IMR-90 (cell line): ENCODE data around the gene EHMT1. TPM values are rescaled to one million over a fixed set of nuclear protein-coding genes. Genes with fewer than 3 reads are reported as not detected.

ENCODE experiments used
- ATAC-seq: fragments of 200-7000 bp; cut with Tn5 transposase; 2 replicates; pipeline ENCODE4 v1.9.1; 2020; ENCODE audit warnings: low read depth, mild to moderate bottlenecking, moderate library complexity
- BruUV-seq: library from RNA; stranded (reverse); fragments of 400-500 nt; replicated peaks from 2 replicates; lab custom pipeline; 2021; lab: Mats Ljungman, UMichigan
- CTCF ChIA-PET: fragments of 300-600 bp; formaldehyde crosslinking; extraction: SDS; loops from one replicate; lab custom pipeline; 2021; ENCODE audit warnings: antibody characterized with exemption; lab: Yijun Ruan, JAX
- POLR2A ChIA-PET: fragments of 300-600 bp; sonication (Branson Sonifier 250); formaldehyde crosslinking; loops from one replicate; lab custom pipeline; 2022; ENCODE audit warnings: antibody characterized with exemption; ENCODE audit not compliant: unreplicated experiment; lab: Charles Lee
- DNase-seq: peaks from one replicate; pipeline ENCODE4 v3.0.0; 2013
- H2AFZ ChIP-seq: replicated peaks from 2 replicates; pipeline ENCODE3; 2013; ENCODE audit warnings: low read length, mild to moderate bottlenecking; ENCODE audit not compliant: poor library complexity
- H2AK5ac ChIP-seq: 2 replicates; pipeline ENCODE4 v1.6.1; 2013; ENCODE audit warnings: low read depth, low read length, inconsistent platforms
- H2AK9ac ChIP-seq: replicated peaks from 2 replicates; pipeline ENCODE3; 2013; ENCODE audit warnings: mild to moderate bottlenecking, low read depth, low read length, moderate library complexity; ENCODE audit not compliant: poor library complexity
- H2BK120ac ChIP-seq: 2 replicates; pipeline ENCODE4 v1.6.1; 2013; ENCODE audit warnings: low read depth, low read length, inconsistent platforms
- H2BK15ac ChIP-seq: 3 replicates; pipeline ENCODE4 v1.6.1; 2013; ENCODE audit warnings: low read depth, low read length, inconsistent platforms
- H2BK20ac ChIP-seq: 2 replicates; pipeline ENCODE4 v1.6.1; 2013; ENCODE audit warnings: low read depth, mild to moderate bottlenecking, inconsistent platforms, low read length, moderate library complexity
- H2BK5ac ChIP-seq: 2 replicates; pipeline ENCODE4 v1.6.1; 2013; ENCODE audit warnings: mild to moderate bottlenecking, low read depth, low read length, inconsistent platforms; ENCODE audit not compliant: poor library complexity, severe bottlenecking
- H3K14ac ChIP-seq: replicated peaks from 2 replicates; pipeline ENCODE4 v1.6.1; 2013; ENCODE audit warnings: low read depth, low read length, inconsistent platforms
- H3K18ac ChIP-seq: 2 replicates; pipeline ENCODE4 v1.6.1; 2013; ENCODE audit warnings: low read depth, low read length, control low read depth
- H3K23ac ChIP-seq: 2 replicates; pipeline ENCODE4 v1.6.1; 2013; ENCODE audit warnings: low read depth, low read length, inconsistent platforms
- H3K27ac ChIP-seq: 2 replicates; pipeline ENCODE4 v1.5.1; 2013; ENCODE audit warnings: mild to moderate bottlenecking, control low read depth, low read length; ENCODE audit not compliant: insufficient read depth
- H3K27me3 ChIP-seq: 2 replicates; pipeline ENCODE4 v1.6.1; 2013; ENCODE audit warnings: low read length; ENCODE audit not compliant: control insufficient read depth, insufficient read depth
- H3K36me3 ChIP-seq: 2 replicates; pipeline ENCODE4 v1.6.1; 2013; ENCODE audit warnings: low read length, mixed read lengths; ENCODE audit not compliant: control insufficient read depth, insufficient read depth
- H3K4ac ChIP-seq: 2 replicates; pipeline ENCODE4 v1.6.1; 2013; ENCODE audit warnings: low read depth, low read length, inconsistent platforms
- H3K4me1 ChIP-seq: 2 replicates; pipeline ENCODE4 v1.6.1; 2013; ENCODE audit warnings: low read length, mixed read lengths; ENCODE audit not compliant: control insufficient read depth, insufficient read depth
- H3K4me2 ChIP-seq: 2 replicates; pipeline ENCODE4 v1.6.1; 2013; ENCODE audit warnings: low read depth, mild to moderate bottlenecking, control low read depth, low read length, moderate library complexity
- H3K4me3 ChIP-seq: 2 replicates; pipeline ENCODE4 v1.5.1; 2013; ENCODE audit warnings: low read depth, mild to moderate bottlenecking, control low read depth, low read length, moderate library complexity; ENCODE audit not compliant: insufficient read depth
- H3K56ac ChIP-seq: 2 replicates; pipeline ENCODE4 v1.6.1; 2013; ENCODE audit warnings: low read length, inconsistent platforms; ENCODE audit not compliant: insufficient read depth; ENCODE audit errors: extremely low read depth
- H3K79me1 ChIP-seq, 2 experiments: 2 replicates each; pipeline ENCODE4 v1.6.1; 2013; ENCODE audit warnings: low read length in 2 of 2, inconsistent platforms in 1 of 2, low read depth in 1 of 2
- H3K9ac ChIP-seq: 2 replicates; pipeline ENCODE4 v1.6.1; 2013; ENCODE audit warnings: low read depth, low read length, control low read depth
- H3K9me1 ChIP-seq: 2 replicates; pipeline ENCODE4 v1.6.1; 2013; ENCODE audit warnings: low read length, inconsistent platforms; ENCODE audit not compliant: insufficient read depth
- H3K9me3 ChIP-seq: 2 replicates; pipeline ENCODE4 v1.6.1; 2013; ENCODE audit warnings: low read length; ENCODE audit not compliant: control insufficient read depth, insufficient read depth
- H4K20me1 ChIP-seq: 2 replicates; pipeline ENCODE4 v1.6.1; 2013; ENCODE audit warnings: low read length, inconsistent platforms; ENCODE audit not compliant: insufficient read depth
- H4K5ac ChIP-seq: 2 replicates; pipeline ENCODE4 v1.6.1; 2013; ENCODE audit warnings: mild to moderate bottlenecking, low read depth, low read length, control low read depth
- H4K8ac ChIP-seq, 2 experiments: 2 replicates each; pipeline ENCODE4 v1.6.1; 2013; ENCODE audit warnings: low read depth in 2 of 2, low read length in 2 of 2, control low read depth in 1 of 2, inconsistent platforms in 1 of 2
- H4K91ac ChIP-seq: 2 replicates; pipeline ENCODE4 v1.6.1; 2013; ENCODE audit warnings: low read depth, low read length, inconsistent platforms; ENCODE audit not compliant: insufficient read depth
- BHLHE40 ChIP-seq: fragments of 150-350 bp; IDR thresholded peaks from 2 replicates; pipeline ENCODE4 v1.6.1; 2016; ENCODE audit warnings: mild to moderate bottlenecking, low read depth, low read length
- RFX5 ChIP-seq: IDR thresholded peaks from 2 replicates; pipeline ENCODE4 v1.8.0; 2012; ENCODE audit warnings: low read depth, mild to moderate bottlenecking, low read length, moderate library complexity
- SMC3 ChIP-seq: fragments of 150-350 bp; IDR thresholded peaks from 2 replicates; pipeline ENCODE4 v1.6.1; 2016; ENCODE audit warnings: low read depth, mild to moderate bottlenecking, antibody characterized with exemption, low read length, moderate library complexity
- WGBS, 2 experiments: methylation state at CpG; one replicate each; pipeline versions ENCODE4 v1.1.5 to v1.1.7; 2013; ENCODE audit warnings: missing lambda C conversion rate in 2 of 2; ENCODE audit not compliant: insufficient read length in 1 of 2; ENCODE audit errors: extremely low coverage in 2 of 2; 5-methylcytosine and 5-hydroxymethylcytosine counted together
- dilution Hi-C: fragments of 300-500 bp; cut with HindIII; formaldehyde crosslinking; loops from one replicate; pipeline ENCODE4 v1.14.3; 2018; ENCODE audit warnings: low sequenced_read_pairs; ENCODE audit not compliant: unreplicated experiment
- in situ Hi-C: fragments of 300-500 bp; cut with MboI; formaldehyde crosslinking; loops from 3 replicates; pipeline ENCODE4 v1.14.3; 2019; ENCODE audit warnings: low sequenced_read_pairs, inconsistent platforms, mixed read lengths
- intact Hi-C: fragments of 100-400 bp; cut with micrococcal nuclease; formaldehyde crosslinking; loops from 2 replicates; pipeline ENCODE4 v1.10.0; 2022
- polyA plus RNA-seq, 3 experiments: library from polyadenylated mRNA; depleted of rRNA; stranded (reverse); fragments of >200 nt; gene quantifications; 2 replicates each; pipeline ENCODE4 v1.2.3, GENCODE V29; 2012; ENCODE audit warnings: low replicate concordance in 1 of 3
- total RNA-seq: library from RNA; depleted of rRNA; stranded (reverse); fragments of >200 nt; gene quantifications from 2 replicates; pipeline ENCODE4 v1.2.3, GENCODE V29; 2012
- TF ChIP-seq, protein P1 (sequence below): fragments of 150-350 bp; IDR thresholded peaks from 2 replicates; pipeline ENCODE4 v1.6.1; 2016; ENCODE audit warnings: low read depth, mild to moderate bottlenecking, low read length, moderate library complexity, borderline replicate concordance

EHMT1 gene
- total and polyA plus RNA-seq, 2 of the 4 experiments (the other 2 are of a cell fraction): 32.8 to 35.1 TPM

DNA sequence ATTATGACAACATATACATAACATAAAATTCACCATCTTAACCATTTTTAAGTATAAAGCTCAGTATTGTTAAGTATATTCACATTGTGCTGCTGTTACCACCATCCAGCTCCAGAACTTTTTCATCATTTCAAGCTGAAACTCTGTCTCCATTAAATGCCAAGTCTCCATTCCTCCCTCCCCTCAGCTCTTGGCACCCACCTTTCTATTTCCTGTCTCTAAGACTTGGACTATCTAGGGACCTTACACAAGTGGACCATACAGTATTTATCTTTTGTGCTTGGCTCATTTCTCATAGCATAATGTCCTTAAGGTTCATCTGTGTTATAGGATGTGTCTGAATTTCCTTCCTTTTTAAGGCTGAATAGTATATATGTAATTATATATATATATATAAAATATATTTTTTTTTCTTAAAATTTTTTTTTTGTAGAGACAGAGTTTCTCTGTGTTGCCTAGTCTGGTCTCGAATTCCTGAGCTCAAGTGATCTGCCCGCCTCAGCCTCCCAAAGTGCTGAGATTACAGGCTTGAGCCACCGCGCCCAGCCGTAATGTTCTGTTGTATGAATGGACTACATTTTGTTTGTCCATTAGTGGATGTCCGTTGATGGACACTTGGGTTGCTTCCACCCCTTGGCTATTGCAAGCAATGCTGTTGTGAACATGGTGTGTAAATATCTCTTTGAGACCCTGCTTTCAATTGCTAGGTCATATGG is 72.3 kb downstream of the EHMT1 start:
- peaks cover 74% of the 10 kb centered on the region for H4K20me1 ChIP-seq

More for the DNA sequence above, 72.3 kb downstream of the EHMT1 start:
- H2AK9ac ChIP-seq: no peak overlapping the region
- BruUV-seq: no TSS peak
- H3K23ac ChIP-seq: no peak overlapping the region
- H2BK5ac ChIP-seq: no peak overlapping the region
- no peak overlapping the region for H2BK15ac ChIP-seq
- H3K27me3 ChIP-seq: no peaks in the 10 kb centered on the region
- H3K14ac ChIP-seq: no peak overlapping the region
- no peak overlapping the region for H3K18ac ChIP-seq
- WGBS, 2 experiments: 92% methylated on average over 2 of the region's 6 CpGs; no CpG with 5 or more reads in 1 of the 2 experiments
- H2BK120ac ChIP-seq: no peak overlapping the region
- no peak overlapping the region for H3K4me2 ChIP-seq
- no peak overlapping the region for H2AFZ ChIP-seq
- H3K56ac ChIP-seq: no peak overlapping the region
- ChIA-PET POLR2A (no interaction called here), CTCF (no interaction called here)
- no peak for ATAC-seq
- no peak overlapping the region for H4K5ac ChIP-seq
- in situ Hi-C loops: no loop called here
- intact Hi-C loops: no loop called here
- H3K27ac ChIP-seq: no peak overlapping the region
- H4K91ac ChIP-seq: no peak overlapping the region
- no peak overlapping the region for H3K4ac ChIP-seq
- H3K4me1 ChIP-seq: peaks cover 5% of the 10 kb centered on the region
- H2BK20ac ChIP-seq: no peak overlapping the region
- dilution Hi-C loops: no loop called here
- no peaks in the 10 kb centered on the region for H3K9me3 ChIP-seq
- no peak for DNase-seq
- no peak overlapping the region for H3K4me3 ChIP-seq
- H3K9me1 ChIP-seq: peaks cover 32% of the 10 kb centered on the region
- H3K36me3 ChIP-seq: no peaks in the 10 kb centered on the region
- TF ChIP-seq SMC3 (no peak), RFX5 (no peak), BHLHE40 (no peak)
- TF ChIP-seq, protein P1, sequence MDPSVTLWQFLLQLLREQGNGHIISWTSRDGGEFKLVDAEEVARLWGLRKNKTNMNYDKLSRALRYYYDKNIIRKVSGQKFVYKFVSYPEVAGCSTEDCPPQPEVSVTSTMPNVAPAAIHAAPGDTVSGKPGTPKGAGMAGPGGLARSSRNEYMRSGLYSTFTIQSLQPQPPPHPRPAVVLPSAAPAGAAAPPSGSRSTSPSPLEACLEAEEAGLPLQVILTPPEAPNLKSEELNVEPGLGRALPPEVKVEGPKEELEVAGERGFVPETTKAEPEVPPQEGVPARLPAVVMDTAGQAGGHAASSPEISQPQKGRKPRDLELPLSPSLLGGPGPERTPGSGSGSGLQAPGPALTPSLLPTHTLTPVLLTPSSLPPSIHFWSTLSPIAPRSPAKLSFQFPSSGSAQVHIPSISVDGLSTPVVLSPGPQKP: no peak
- H2AK5ac ChIP-seq: no peak overlapping the region
- no peak overlapping the region for H4K8ac ChIP-seq
- peaks cover 50 to 90% of the 10 kb centered on the region in 2 experiments for H3K79me1 ChIP-seq
- H3K9ac ChIP-seq: no peak overlapping the region
